Stimulated activated CD4-positive, alpha-beta T cell treated with anti-CD3 and anti-CD28 coated beads, Interleukin-1b, Interleukin-23, amount 100 ng/mL, for 24 hours (primary cell): ENCODE results near the gene RNU6-9.
A peak's percentile ranks its signal among the peaks of the same experiment; 100 is the strongest.

Experiments used
- DNase-seq, 4 experiments: peaks; one replicate each; pipeline ENCODE4 v3.0.0-alpha.2; 2020; ENCODE audit warnings: low read depth in 4 of 4, low spot score in 1 of 4

RNU6-9 gene

GRCh38 chr19:897442-898039, 4.3 kb downstream of the RNU6-9 start:
- no peak for DNase-seq

GRCh38 chr19:898663-899062, 5.4 kb downstream of the RNU6-9 start:
- no peak for DNase-seq

- DNase-seq, result no peak
These were observed 6.2 kb downstream of the RNU6-9 start for GRCh38 chr19:899336-900042.

- no peak for DNase-seq
These were observed 6.7 kb downstream of the RNU6-9 start for GRCh38 chr19:900043-900301.

GRCh38 chr19:900302-901111, 7.2 kb downstream of the RNU6-9 start:
- no peak for DNase-seq

GRCh38 chr19:901216-902092, 8.2 kb downstream of the RNU6-9 start:
- DNase-seq, result no peak

- no peak for DNase-seq
These were observed 8.7 kb downstream of the RNU6-9 start for GRCh38 chr19:902093-902370.

GRCh38 chr19:902446-903226, 9.4 kb downstream of the RNU6-9 start:
- DNase-seq, result no peak

- no peak for DNase-seq
These were observed 10.0 kb downstream of the RNU6-9 start for GRCh38 chr19:903266-903797.

GRCh38 chr19:904545-904944, 11.3 kb downstream of the RNU6-9 start:
- no peak for DNase-seq

GRCh38 chr19:906480-906879, 13.2 kb downstream of the RNU6-9 start:
- DNase-seq, result no peak

GRCh38 chr19:907183-907853, 14.0 kb downstream of the RNU6-9 start:
- DNase-seq, result no peak

GRCh38 chr19:911197-912033, 18.1 kb downstream of the RNU6-9 start:
- DNase-seq, result no peak

GRCh38 chr19:912181-913079, 19.1 kb downstream of the RNU6-9 start:
- DNase-seq, result no peak

GRCh38 chr19:913080-913748, 19.9 kb downstream of the RNU6-9 start, which contains the start of gene R3HDM4:
Gene R3HDM4, minus strand, starts transcription at chr19:913219. Its CDS starts 62 bp downstream, at chr19:913157.
- DNase-seq, result peak; percentile 71 to 81 (median 75)

GRCh38 chr19:916645-917322, 23.5 kb downstream of the RNU6-9 start:
- no peak for DNase-seq
